Tibial artery (tissue), 4 donors: ENCODE results near the gene PPFIA2.

Experiments
- DNase-seq, 2 donors: peaks; one replicate each; pipeline ENCODE4 v3.0.0-alpha.2; 2019
- H3K27ac ChIP-seq, 2 donors: fragments of 200-600 bp; sonication (generic) in 1 of 2; 1 replicate in 1 of 2; 2 replicates in 1 of 2; pipeline ENCODE4 v1.5.1; 2018 to 2019; ENCODE audit warnings: mild to moderate bottlenecking in 1 of 2
- H3K27me3 ChIP-seq, 2 donors: fragments of 200-600 bp; sonication (generic) in 1 of 2; one replicate each; pipeline versions ENCODE4 v1.5.1 to v1.6.0; 2016 to 2019
- H3K36me3 ChIP-seq, 3 donors: fragments of 200-600 bp; sonication (generic) in 2 of 3; one replicate each; pipeline ENCODE4 v1.5.1; 2016 to 2019; ENCODE audit warnings: mild to moderate bottlenecking in 2 of 3
- H3K4me1 ChIP-seq, 4 donors: fragments of 200-600 bp; sonication (generic) in 2 of 4; 1 replicate in 3 of 4; 2 replicates in 1 of 4; pipeline ENCODE4 v1.5.1; 2016 to 2019
- H3K4me3 ChIP-seq, 2 donors: fragments of 200-600 bp; sonication (generic) in 1 of 2; 1 replicate in 1 of 2; 2 replicates in 1 of 2; pipeline ENCODE4 v1.5.1; 2018 to 2019; ENCODE audit warnings: mild to moderate bottlenecking in 2 of 2
- H3K9me3 ChIP-seq, 3 donors: fragments of 200-600 bp; sonication (generic) in 1 of 3; one replicate each; pipeline ENCODE4 v1.5.1; 2016 to 2019
- intact Hi-C: fragments of 100-400 bp; cut with DNase I; formaldehyde crosslinking; loops from one replicate; pipeline ENCODE4 v1.15.0; 2023; ENCODE audit warnings: low total_unique reads
- TF ChIP-seq, protein P1 (sequence below), 2 experiments: fragments of 200-600 bp in 1 of 2; fragments of 450-650 bp in 1 of 2; IDR thresholded peaks; one replicate each; pipeline ENCODE4 v1.5.1; 2017 to 2019; ENCODE audit warnings: antibody characterized with exemption in 2 of 2, mild to moderate bottlenecking in 1 of 2, moderate library complexity in 1 of 2

Gene PPFIA2

DNA sequence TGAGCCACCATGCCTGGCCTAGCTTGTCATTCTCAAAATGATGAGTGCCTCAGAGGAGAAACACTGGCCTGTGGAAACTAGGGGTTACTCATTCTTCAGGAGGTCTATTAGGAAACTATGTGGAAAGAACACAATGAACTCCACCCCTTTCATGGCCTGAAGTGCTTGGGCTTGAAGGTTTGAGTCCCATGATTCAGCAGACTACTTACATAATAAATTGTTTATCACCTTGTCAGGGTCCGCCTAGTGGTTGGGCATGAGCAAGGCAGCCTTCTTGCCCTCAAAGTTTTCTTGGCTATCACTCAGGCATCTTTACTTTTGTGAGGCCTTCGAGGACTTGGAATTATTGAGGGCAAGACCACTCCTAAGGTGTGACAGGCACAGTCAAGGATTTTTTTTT, 430.1 kb downstream of the PPFIA2 start:
- Histone ChIP-seq H3K27ac (no peak overlapping the region), H3K4me1 (no peaks in the 10 kb centered on the region), H3K27me3 (no peaks in the 10 kb centered on the region), H3K4me3 (no peak overlapping the region), H3K36me3 (no peaks in the 10 kb centered on the region), H3K9me3 (no peaks in the 10 kb centered on the region)
- intact Hi-C loops: no loop called here
- TF ChIP-seq, protein P1, sequence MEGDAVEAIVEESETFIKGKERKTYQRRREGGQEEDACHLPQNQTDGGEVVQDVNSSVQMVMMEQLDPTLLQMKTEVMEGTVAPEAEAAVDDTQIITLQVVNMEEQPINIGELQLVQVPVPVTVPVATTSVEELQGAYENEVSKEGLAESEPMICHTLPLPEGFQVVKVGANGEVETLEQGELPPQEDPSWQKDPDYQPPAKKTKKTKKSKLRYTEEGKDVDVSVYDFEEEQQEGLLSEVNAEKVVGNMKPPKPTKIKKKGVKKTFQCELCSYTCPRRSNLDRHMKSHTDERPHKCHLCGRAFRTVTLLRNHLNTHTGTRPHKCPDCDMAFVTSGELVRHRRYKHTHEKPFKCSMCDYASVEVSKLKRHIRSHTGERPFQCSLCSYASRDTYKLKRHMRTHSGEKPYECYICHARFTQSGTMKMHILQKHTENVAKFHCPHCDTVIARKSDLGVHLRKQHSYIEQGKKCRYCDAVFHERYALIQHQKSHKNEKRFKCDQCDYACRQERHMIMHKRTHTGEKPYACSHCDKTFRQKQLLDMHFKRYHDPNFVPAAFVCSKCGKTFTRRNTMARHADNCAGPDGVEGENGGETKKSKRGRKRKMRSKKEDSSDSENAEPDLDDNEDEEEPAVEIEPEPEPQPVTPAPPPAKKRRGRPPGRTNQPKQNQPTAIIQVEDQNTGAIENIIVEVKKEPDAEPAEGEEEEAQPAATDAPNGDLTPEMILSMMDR (IDR thresholded peaks at IDR 0.05): no peak
- DNase-seq: no peak

DNA sequence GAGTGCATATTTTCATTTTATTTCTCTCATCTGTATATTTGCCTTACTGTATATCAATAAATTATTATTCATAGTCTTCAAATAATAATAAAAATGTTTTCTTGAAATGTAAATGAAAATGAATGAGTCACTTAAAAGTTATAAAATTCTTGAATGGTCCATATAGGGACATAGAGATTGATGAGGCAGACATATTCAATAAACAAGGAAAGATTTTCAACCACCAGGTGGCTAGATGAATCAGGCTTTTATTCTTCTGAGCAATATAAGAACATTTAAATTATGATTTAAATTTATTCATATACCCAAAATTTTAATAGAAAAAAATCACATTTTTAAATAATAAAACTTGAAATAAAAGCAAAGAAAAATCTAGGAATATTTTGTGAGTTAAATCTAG, 431.7 kb downstream of the PPFIA2 start:
- TF ChIP-seq, protein P1 (IDR thresholded peaks at IDR 0.05): no peak
- Histone ChIP-seq H3K4me1 (no peaks in the 10 kb centered on the region), H3K27ac (no peak overlapping the region), H3K9me3 (no peaks in the 10 kb centered on the region), H3K36me3 (no peaks in the 10 kb centered on the region), H3K27me3 (no peaks in the 10 kb centered on the region), H3K4me3 (no peak overlapping the region)
- DNase-seq: no peak
- intact Hi-C loops: no loop called here

DNA sequence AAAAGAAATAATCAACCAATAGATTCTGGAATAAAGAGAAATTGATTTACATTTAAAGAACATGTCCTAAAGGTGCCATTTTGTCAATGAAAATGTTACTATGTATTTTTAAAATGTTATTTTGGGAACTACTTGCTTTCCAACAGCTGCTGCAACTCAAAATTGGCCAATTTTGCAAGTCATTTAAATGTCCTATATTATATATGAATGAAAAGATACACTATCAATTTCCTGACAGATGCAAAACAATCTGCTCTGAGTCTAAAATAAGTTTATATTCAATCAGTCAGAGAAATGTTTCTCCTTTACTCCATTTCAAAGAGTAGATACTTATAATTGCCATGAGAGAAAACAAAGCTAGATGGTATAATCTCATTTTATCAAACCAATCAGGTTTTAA, 434.1 kb downstream of the PPFIA2 start:
- H3K36me3 ChIP-seq: no peaks in the 10 kb centered on the region
- H3K27ac ChIP-seq: no peak overlapping the region
- no peaks in the 10 kb centered on the region for H3K4me1 ChIP-seq
- no peak overlapping the region for H3K4me3 ChIP-seq
- TF ChIP-seq, protein P1 (IDR thresholded peaks at IDR 0.05): no peak
- no peaks in the 10 kb centered on the region for H3K27me3 ChIP-seq
- no peaks in the 10 kb centered on the region for H3K9me3 ChIP-seq
- intact Hi-C loops: no loop called here
- DNase-seq: no peak

DNA sequence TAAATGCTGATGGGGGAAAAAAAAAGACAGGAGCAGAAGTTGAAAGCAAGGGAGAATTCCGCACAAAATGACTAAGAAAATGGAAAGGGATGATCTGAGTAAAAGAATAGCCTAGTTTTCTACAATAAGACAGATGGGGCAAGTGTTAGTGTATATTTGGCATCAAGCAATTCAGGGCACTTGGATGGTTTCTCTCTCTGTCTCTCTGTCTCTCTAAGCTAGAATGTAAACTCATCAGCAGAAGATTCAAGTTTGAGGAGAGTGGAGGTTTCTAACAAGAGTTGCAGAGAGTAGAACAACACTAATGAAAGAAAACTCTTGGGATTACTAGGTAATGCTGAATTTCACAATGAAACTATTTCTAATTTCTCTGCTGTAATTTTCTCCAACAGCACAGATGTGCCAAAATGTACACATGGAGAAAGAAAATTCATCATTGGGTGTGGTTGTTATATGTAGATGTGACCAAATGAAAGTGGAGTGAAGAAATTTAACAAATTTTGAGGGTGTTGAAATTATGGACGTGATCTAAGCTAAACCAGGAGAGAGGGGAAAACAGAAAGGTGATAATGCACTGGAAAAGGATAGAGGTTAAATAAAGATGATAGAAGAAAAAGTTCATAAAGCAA, 444.1 kb downstream of the PPFIA2 start:
- TF ChIP-seq, protein P1 (IDR thresholded peaks at IDR 0.05): no peak
- no peak overlapping the region for H3K4me3 ChIP-seq
- intact Hi-C loops: no loop called here
- no peak overlapping the region for H3K27ac ChIP-seq
- no peak for DNase-seq
- H3K36me3 ChIP-seq: peaks cover 0 to 7% (median 0%) of the 10 kb centered on the region in 3 donors
- no peaks in the 10 kb centered on the region for H3K27me3 ChIP-seq
- no peaks in the 10 kb centered on the region for H3K4me1 ChIP-seq
- H3K9me3 ChIP-seq: no peaks in the 10 kb centered on the region

DNA sequence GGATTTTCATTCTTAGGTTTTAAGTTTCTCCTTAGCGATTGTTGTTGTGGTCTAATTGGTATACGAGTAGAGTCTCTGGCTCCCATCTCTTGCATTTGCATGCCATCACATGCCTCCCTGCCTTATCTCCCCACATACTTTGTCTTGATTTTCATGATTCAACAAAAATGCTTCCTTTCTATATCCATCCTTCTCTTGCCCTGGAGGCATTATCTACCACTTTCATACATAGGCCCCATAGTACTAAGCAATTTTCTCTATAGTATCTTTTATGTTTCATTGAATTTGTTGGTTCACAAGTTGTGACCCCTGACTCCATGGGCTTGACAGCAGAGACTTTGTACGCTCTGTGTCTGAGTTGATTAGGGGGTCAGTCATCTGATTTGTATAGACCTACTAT, 455.2 kb downstream of the PPFIA2 start:
- H3K27me3 ChIP-seq: no peaks in the 10 kb centered on the region
- no peaks in the 10 kb centered on the region for H3K36me3 ChIP-seq
- H3K27ac ChIP-seq: no peak overlapping the region
- TF ChIP-seq, protein P1 (IDR thresholded peaks at IDR 0.05): no peak
- no peaks in the 10 kb centered on the region for H3K9me3 ChIP-seq
- H3K4me1 ChIP-seq: no peaks in the 10 kb centered on the region
- no peak for DNase-seq
- intact Hi-C loops: no loop called here
- H3K4me3 ChIP-seq: no peak overlapping the region

DNA sequence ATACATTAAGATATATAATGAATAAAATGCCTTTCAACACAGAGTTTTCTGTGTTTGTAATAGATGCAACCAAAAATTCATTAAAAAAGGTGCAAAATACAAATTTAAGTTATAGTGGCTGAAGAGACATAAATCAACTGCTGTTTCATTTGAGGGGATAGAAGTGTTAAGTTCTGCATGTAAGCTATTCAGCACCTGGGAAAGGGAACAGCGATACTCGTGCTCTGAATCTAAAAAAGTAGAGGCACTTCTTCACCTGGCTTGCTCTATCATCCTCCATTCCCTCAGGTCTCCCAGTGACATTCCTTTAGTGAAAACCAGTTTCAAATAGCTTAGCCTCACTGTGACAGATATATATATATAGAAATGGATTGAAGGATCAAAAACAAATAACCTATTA, 458.7 kb downstream of the PPFIA2 start:
- Histone ChIP-seq H3K36me3 (peaks cover 0 to 3% (median 0%) of the 10 kb centered on the region in 3 donors), H3K27ac (no peak overlapping the region), H3K4me3 (no peak overlapping the region), H3K27me3 (no peaks in the 10 kb centered on the region), H3K4me1 (no peaks in the 10 kb centered on the region), H3K9me3 (no peaks in the 10 kb centered on the region)
- intact Hi-C loops: no loop called here
- TF ChIP-seq, protein P1 (IDR thresholded peaks at IDR 0.05): no peak
- DNase-seq: no peak
